ENCODE measurements around the gene ST3GAL3. TPM values are rescaled to one million over a fixed set of nuclear protein-coding genes. Genes with fewer than 3 reads are reported as not detected.

ST3GAL3 gene
- total RNA-seq, 1 experiment from 2014 or later = 19.3 TPM

DNA sequence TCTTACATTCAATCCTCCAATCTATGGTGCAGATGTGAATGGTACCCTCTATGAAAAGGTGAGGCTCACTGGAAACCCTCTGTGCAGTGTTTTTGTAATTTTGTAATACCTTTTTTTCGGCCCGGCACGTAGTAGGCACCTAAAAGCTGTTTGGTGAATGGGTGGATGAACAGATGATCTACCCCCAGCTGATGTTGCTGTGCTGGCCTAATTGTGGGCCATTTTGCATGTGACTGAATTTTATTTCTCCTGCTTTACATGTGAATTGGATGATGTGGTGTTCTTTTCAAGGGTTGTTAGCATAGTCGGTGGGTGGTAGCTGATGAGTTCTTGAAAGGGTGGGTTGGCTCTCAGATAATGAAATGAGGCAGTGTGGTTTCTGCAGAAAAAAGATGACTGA is 47.0 kb upstream of the ST3GAL3 start:
- Histone ChIP-seq H3K9me2 (ENCODE audit: insufficient read depth) (no peaks in the 10 kb centered on the region), H3F3A (ENCODE audit: insufficient read depth, low read depth) (0 out of 2 replicates have a peak, but pooled peaks cover 4% of the 10 kb centered on the region), H3K4me2 (no peak overlapping the region), H3K36me3 (ENCODE audit: low read depth) (peaks cover 64% of the 10 kb centered on the region), H3K4me1 (replicated peaks; ENCODE audit: insufficient read depth) (no peaks in the 10 kb centered on the region), H3K9me3 (ENCODE audit: insufficient read depth, low read depth) (no peaks in the 10 kb centered on the region), H3K27me3 (ENCODE audit: insufficient read depth, low read depth) (no peaks in the 10 kb centered on the region), H3K4me3 (no peak overlapping the region), H3K27ac (no peak overlapping the region), H3K79me2 (ENCODE audit: low read depth) (peaks cover 6% of the 10 kb centered on the region), H4K20me1 (ENCODE audit: insufficient read depth) (peaks cover 33% of the 10 kb centered on the region), H2AFZ (no peak overlapping the region)
- no peak for DNase-seq
- intact Hi-C loops (cut with micrococcal nuclease; ENCODE audit: unreplicated experiment) = loop anchor here (5.0 kb wide), 1 partner anchor 42 kb away; no protein-coding TSS in a partner anchor
- CTCF ChIA-PET = interaction anchor here (0.6 kb wide), 1 partner anchor 294 kb away, joined by 3 read pairs; no protein-coding TSS in a partner anchor
- TF ChIP-seq, protein P1, sequence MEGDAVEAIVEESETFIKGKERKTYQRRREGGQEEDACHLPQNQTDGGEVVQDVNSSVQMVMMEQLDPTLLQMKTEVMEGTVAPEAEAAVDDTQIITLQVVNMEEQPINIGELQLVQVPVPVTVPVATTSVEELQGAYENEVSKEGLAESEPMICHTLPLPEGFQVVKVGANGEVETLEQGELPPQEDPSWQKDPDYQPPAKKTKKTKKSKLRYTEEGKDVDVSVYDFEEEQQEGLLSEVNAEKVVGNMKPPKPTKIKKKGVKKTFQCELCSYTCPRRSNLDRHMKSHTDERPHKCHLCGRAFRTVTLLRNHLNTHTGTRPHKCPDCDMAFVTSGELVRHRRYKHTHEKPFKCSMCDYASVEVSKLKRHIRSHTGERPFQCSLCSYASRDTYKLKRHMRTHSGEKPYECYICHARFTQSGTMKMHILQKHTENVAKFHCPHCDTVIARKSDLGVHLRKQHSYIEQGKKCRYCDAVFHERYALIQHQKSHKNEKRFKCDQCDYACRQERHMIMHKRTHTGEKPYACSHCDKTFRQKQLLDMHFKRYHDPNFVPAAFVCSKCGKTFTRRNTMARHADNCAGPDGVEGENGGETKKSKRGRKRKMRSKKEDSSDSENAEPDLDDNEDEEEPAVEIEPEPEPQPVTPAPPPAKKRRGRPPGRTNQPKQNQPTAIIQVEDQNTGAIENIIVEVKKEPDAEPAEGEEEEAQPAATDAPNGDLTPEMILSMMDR (conservative IDR thresholded peaks at IDR 0.05) = no peak
- no peak for TF ChIP-seq EZH2 (IDR thresholded peaks at IDR 0.05; ENCODE audit: low read depth)
- no TSS peak for BruUV-seq (replicated peaks)
- POLR2A ChIA-PET (ENCODE audit: unreplicated experiment) = interaction anchor here (0.6 kb wide), 1 partner anchor 20 kb away, joined by 4 read pairs; no protein-coding TSS in a partner anchor

DNA sequence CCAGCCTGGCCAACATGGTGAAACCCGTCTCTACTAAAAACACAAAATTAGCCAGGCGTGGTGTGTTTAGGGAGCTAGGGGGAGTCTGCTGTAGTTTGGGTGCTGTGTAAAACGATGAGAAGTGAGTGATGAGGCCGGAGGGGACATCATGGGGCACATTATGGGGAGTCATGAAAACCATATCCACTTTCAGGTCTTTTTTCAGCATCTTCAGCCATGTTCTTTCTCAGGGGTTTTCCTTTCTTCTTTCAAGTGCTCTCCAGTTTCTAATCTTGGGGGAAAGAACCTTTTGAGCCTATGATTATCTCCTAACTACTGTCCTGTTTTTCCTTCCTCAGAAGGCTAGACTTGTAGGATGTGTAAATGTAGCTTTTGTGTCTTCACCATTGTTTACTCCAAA is 43.0 kb upstream of the ST3GAL3 start:
- Histone ChIP-seq H3K27ac (no peak overlapping the region), H4K20me1 (ENCODE audit: insufficient read depth) (peaks cover 43% of the 10 kb centered on the region), H3K27me3 (ENCODE audit: insufficient read depth, low read depth) (no peaks in the 10 kb centered on the region), H3F3A (ENCODE audit: insufficient read depth, low read depth) (peaks cover 4% of the 10 kb centered on the region; the same call in 1 of the 2 replicates), H3K4me2 (no peak overlapping the region), H3K9me2 (ENCODE audit: insufficient read depth) (no peaks in the 10 kb centered on the region), H3K4me1 (replicated peaks; ENCODE audit: insufficient read depth) (no peaks in the 10 kb centered on the region), H2AFZ (no peak overlapping the region), H3K4me3 (no peak overlapping the region), H3K36me3 (ENCODE audit: low read depth) (peaks cover 81% of the 10 kb centered on the region), H3K9me3 (ENCODE audit: insufficient read depth, low read depth) (no peaks in the 10 kb centered on the region), H3K79me2 (ENCODE audit: low read depth) (peaks cover 5% of the 10 kb centered on the region; the same call in 1 of the 2 replicates)
- DNase-seq = no peak
- ChIA-PET CTCF (no interaction called here), POLR2A (ENCODE audit: unreplicated experiment) (no interaction called here)
- no peak for TF ChIP-seq EZH2 (IDR thresholded peaks at IDR 0.05; ENCODE audit: low read depth)
- TF ChIP-seq, protein P1 (conservative IDR thresholded peaks at IDR 0.05) = no peak
- no TSS peak for BruUV-seq (replicated peaks)
- intact Hi-C loops (cut with micrococcal nuclease; ENCODE audit: unreplicated experiment) = loop anchor here (5.0 kb wide), 1 partner anchor 38 kb away; no protein-coding TSS in a partner anchor

DNA sequence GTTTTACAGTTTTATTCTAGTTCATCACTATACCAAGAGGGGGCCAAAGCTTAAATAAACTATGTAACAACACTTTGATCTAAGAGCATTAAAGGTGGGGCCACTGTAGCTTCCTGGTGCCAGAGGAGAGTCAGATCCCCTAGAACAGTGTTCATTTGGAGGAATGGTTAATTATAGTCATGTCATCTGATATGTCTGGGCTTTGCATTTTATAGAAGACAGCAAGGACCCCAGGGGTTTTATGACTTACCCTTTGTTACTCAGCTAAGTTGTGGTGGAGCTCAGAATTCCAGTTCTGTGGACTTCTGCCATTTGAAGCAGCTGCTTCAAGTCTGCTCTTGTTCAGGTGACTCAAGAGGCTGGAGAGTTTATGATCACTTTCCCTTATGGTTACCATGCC is 40.7 kb upstream of the ST3GAL3 start:
- Histone ChIP-seq H3K27ac (no peak overlapping the region), H2AFZ (no peak overlapping the region), H3K36me3 (ENCODE audit: low read depth) (peaks cover 79% of the 10 kb centered on the region), H3K4me2 (no peak overlapping the region), H3K27me3 (ENCODE audit: insufficient read depth, low read depth) (no peaks in the 10 kb centered on the region), H3K9me3 (ENCODE audit: insufficient read depth, low read depth) (no peaks in the 10 kb centered on the region), H3K9me2 (ENCODE audit: insufficient read depth) (no peaks in the 10 kb centered on the region), H3K4me1 (replicated peaks; ENCODE audit: insufficient read depth) (no peaks in the 10 kb centered on the region), H4K20me1 (ENCODE audit: insufficient read depth) (peaks cover 52% of the 10 kb centered on the region), H3F3A (ENCODE audit: insufficient read depth, low read depth) (peaks cover 4% of the 10 kb centered on the region; the same call in 1 of the 2 replicates), H3K4me3 (no peak overlapping the region), H3K79me2 (ENCODE audit: low read depth) (no peaks in the 10 kb centered on the region)
- ChIA-PET POLR2A (ENCODE audit: unreplicated experiment) (interaction anchor here (0.7 to 0.8 kb wide), 2 partner anchors 143 to 1027 kb away, joined by 3 to 7 read pairs; no protein-coding TSS in a partner anchor), CTCF (no interaction called here)
- intact Hi-C loops (cut with micrococcal nuclease; ENCODE audit: unreplicated experiment) = no loop called here
- no TSS peak for BruUV-seq (replicated peaks)
- DNase-seq = no peak
- TF ChIP-seq, protein P1 (conservative IDR thresholded peaks at IDR 0.05) = no peak
- no peak for TF ChIP-seq EZH2 (IDR thresholded peaks at IDR 0.05; ENCODE audit: low read depth)

Measured in PC-9 (cell line).